ENCODE data around the gene ACKR2.

Gene ACKR2

GRCh38 chr3:42809202-42809601 is at the start of gene ACKR2:
TSS of gene ACKR2 (plus strand) at chr3:42809445. CDS start at chr3:42864503, 55,058 bp downstream.
- Histone ChIP-seq H3K27ac (no peak within 1 kb of the TSS), H3K9me3 (replicated peaks in 1 of 11) (no peaks in the 10 kb centered on the region), H3K4me2 (no peak within 1 kb of the TSS), H3K27me3 (no peaks in the 10 kb centered on the region), H3K4me3 (no peak within 1 kb of the TSS), H3K36me3 (no peaks in the 10 kb centered on the region), H3K9ac (no peak within 1 kb of the TSS), H3K4me1 (peaks cover 0 to 9% (median 7%) of the 10 kb centered on the region in 10 experiments; a peak in 12 of 20 replicates), H4K20me1 (no peaks in the 10 kb centered on the region)
- no peak for TF ChIP-seq Cebpa-rat (IDR thresholded peaks at IDR 0.05)

- Histone ChIP-seq H3K9me3 (replicated peaks in 1 of 11) (peaks cover 0 to 9% (median 0%) of the 10 kb centered on the region in 11 experiments; a peak in 1 of 22 replicates), H3K36me3 (no peaks in the 10 kb centered on the region), H3K4me1 (peaks cover 0 to 49% (median 18%) of the 10 kb centered on the region in 10 experiments; a peak in 12 of 20 replicates), H3K4me3 (no peak overlapping the region), H3K27me3 (no peaks in the 10 kb centered on the region), H3K27ac (peak overlapping the region in 8 of 11 experiments; percentile 19 to 86 (median 68); a peak in 13 of 22 replicates), H3K9ac (peak overlapping the region in 5 of 11 experiments; percentile 17 to 68 (median 26); a peak in 6 of 22 replicates), H4K20me1 (no peaks in the 10 kb centered on the region), H3K4me2 (peak overlapping the region in 7 of 11 experiments; percentile 9 to 90 (median 83); a peak in 12 of 22 replicates)
- peak in 1 of 11 experiments; percentile 17; a peak in 1 of 22 replicates for TF ChIP-seq Cebpa-rat (IDR thresholded peaks at IDR 0.05)
Observed at GRCh38 chr3:42762046-42762724, 47.1 kb upstream of the ACKR2 start.

GRCh38 chr3:42763021-42763420 is 46.2 kb upstream of the ACKR2 start:
- H3K27ac ChIP-seq: peak overlapping the region in 5 of 11 experiments; percentile 49 to 86 (median 77); a peak in 9 of 22 replicates
- H3K4me1 ChIP-seq: peaks cover 0 to 49% (median 18%) of the 10 kb centered on the region in 10 experiments; a peak in 12 of 20 replicates
- TF ChIP-seq Cebpa-rat (IDR thresholded peaks at IDR 0.05): no peak
- H3K4me3 ChIP-seq: no peak overlapping the region
- no peaks in the 10 kb centered on the region for H3K27me3 ChIP-seq
- no peaks in the 10 kb centered on the region for H3K36me3 ChIP-seq
- no peak overlapping the region for H3K9ac ChIP-seq
- peak overlapping the region in 5 of 11 experiments; percentile 71 to 90 (median 86); a peak in 10 of 22 replicates for H3K4me2 ChIP-seq
- H3K9me3 ChIP-seq (replicated peaks in 1 of 11): peaks cover 0 to 9% (median 0%) of the 10 kb centered on the region in 11 experiments; a peak in 1 of 22 replicates
- no peaks in the 10 kb centered on the region for H4K20me1 ChIP-seq

- TF ChIP-seq Cebpa-rat (IDR thresholded peaks at IDR 0.05): no peak
- Histone ChIP-seq H4K20me1 (no peaks in the 10 kb centered on the region), H3K4me3 (no peak overlapping the region), H3K9ac (no peak overlapping the region), H3K36me3 (no peaks in the 10 kb centered on the region), H3K4me2 (no peak overlapping the region; a peak in 1 of 22 replicates), H3K27ac (0 out of 22 replicates have a peak overlapping the region, but pooled peaks of 1 of the 11 experiments have one; percentile 19), H3K9me3 (replicated peaks in 1 of 11) (peaks cover 0 to 9% (median 0%) of the 10 kb centered on the region in 11 experiments; a peak in 1 of 22 replicates), H3K27me3 (no peaks in the 10 kb centered on the region), H3K4me1 (peaks cover 0 to 49% (median 18%) of the 10 kb centered on the region in 10 experiments; a peak in 12 of 20 replicates)
Observed at GRCh38 chr3:42764115-42764514, 45.1 kb upstream of the ACKR2 start.

- no peaks in the 10 kb centered on the region for H4K20me1 ChIP-seq
- H3K4me3 ChIP-seq: no peak overlapping the region
- no peaks in the 10 kb centered on the region for H3K36me3 ChIP-seq
- peak overlapping the region in 1 of 11 experiments; percentile 18; a peak in 1 of 22 replicates for H3K4me2 ChIP-seq
- peaks cover 0 to 13% (median 4%) of the 10 kb centered on the region in 11 experiments; a peak in 13 of 22 replicates for H3K9me3 ChIP-seq (replicated peaks in 1 of 11)
- H3K27me3 ChIP-seq: no peaks in the 10 kb centered on the region
- no peak overlapping the region for H3K9ac ChIP-seq
- H3K4me1 ChIP-seq: peaks cover 0 to 49% (median 18%) of the 10 kb centered on the region in 10 experiments; a peak in 12 of 20 replicates
- H3K27ac ChIP-seq: 0 out of 22 replicates have a peak overlapping the region, but pooled peaks of 1 of the 11 experiments have one; percentile 19
- TF ChIP-seq Cebpa-rat (IDR thresholded peaks at IDR 0.05): no peak
Observed at GRCh38 chr3:42764561-42765295, 44.5 kb upstream of the ACKR2 start.

GRCh38 chr3:42769477-42770131 is 39.6 kb upstream of the ACKR2 start:
- no peaks in the 10 kb centered on the region for H4K20me1 ChIP-seq
- peaks cover 12 to 30% (median 16%) of the 10 kb centered on the region in 10 experiments for H3K4me1 ChIP-seq
- H3K9me3 ChIP-seq (replicated peaks in 1 of 11): peaks cover 0 to 16% (median 11%) of the 10 kb centered on the region in 11 experiments; a peak in 14 of 22 replicates
- H3K4me2 ChIP-seq: no peak overlapping the region
- TF ChIP-seq Cebpa-rat (IDR thresholded peaks at IDR 0.05): no peak
- no peak overlapping the region for H3K4me3 ChIP-seq
- H3K9ac ChIP-seq: no peak overlapping the region
- H3K36me3 ChIP-seq: no peaks in the 10 kb centered on the region
- no peaks in the 10 kb centered on the region; a peak in 1 of 22 replicates for H3K27me3 ChIP-seq
- H3K27ac ChIP-seq: no peak overlapping the region

GRCh38 chr3:42771271-42771670 is 38.0 kb upstream of the ACKR2 start:
- Histone ChIP-seq H3K27ac (no peak overlapping the region), H4K20me1 (no peaks in the 10 kb centered on the region), H3K27me3 (no peaks in the 10 kb centered on the region; a peak in 1 of 22 replicates), H3K4me3 (no peak overlapping the region), H3K36me3 (peaks cover 0 to 7% (median under 1%) of the 10 kb centered on the region in 11 experiments; a peak in 7 of 22 replicates), H3K9me3 (replicated peaks in 1 of 11) (peaks cover 0 to 16% (median 11%) of the 10 kb centered on the region in 11 experiments; a peak in 14 of 22 replicates), H3K4me2 (no peak overlapping the region), H3K9ac (no peak overlapping the region), H3K4me1 (peaks cover 12 to 23% (median 16%) of the 10 kb centered on the region in 10 experiments)
- no peak for TF ChIP-seq Cebpa-rat (IDR thresholded peaks at IDR 0.05)

GRCh38 chr3:42772670-42773408 is 36.4 kb upstream of the ACKR2 start, which contains the start of gene CCDC13:
TSS of gene CCDC13 (minus strand) at chr3:42773253. CDS start at chr3:42758345, 14,908 bp downstream.
- H3K4me3 ChIP-seq: peak within 1 kb of the TSS; percentile 56 to 72 (median 62)
- H3K9ac ChIP-seq: peak within 1 kb of the TSS; percentile 69 to 92 (median 77)
- no peaks in the 10 kb centered on the region for H4K20me1 ChIP-seq
- TF ChIP-seq Cebpa-rat (IDR thresholded peaks at IDR 0.05): no peak
- H3K4me1 ChIP-seq: peaks cover 12 to 20% (median 16%) of the 10 kb centered on the region in 10 experiments
- H3K36me3 ChIP-seq: peaks cover 0 to 22% (median 8%) of the 10 kb centered on the region in 11 experiments; a peak in 10 of 22 replicates
- H3K27ac ChIP-seq: peak within 1 kb of the TSS; percentile 48 to 97 (median 79)
- H3K9me3 ChIP-seq (replicated peaks in 1 of 11): peaks cover 0 to 16% (median 11%) of the 10 kb centered on the region in 11 experiments; a peak in 14 of 22 replicates
- no peaks in the 10 kb centered on the region; a peak in 1 of 22 replicates for H3K27me3 ChIP-seq
- H3K4me2 ChIP-seq: peak within 1 kb of the TSS; percentile 73 to 95 (median 88)
